Measurements from ENCODE around the gene POLD3.

- no peak for TF ChIP-seq BACH2 (CRISPR knock-in tag; IDR thresholded peaks at IDR 0.05; ENCODE audit: borderline replicate concordance)
- no peak for TF ChIP-seq TOX (CRISPR knock-in tag; IDR thresholded peaks at IDR 0.05; ENCODE audit: borderline replicate concordance)
- TF ChIP-seq ZNF8 (CRISPR knock-in tag; IDR thresholded peaks at IDR 0.05), result no peak
- TF ChIP-seq PATZ1 (CRISPR knock-in tag; IDR thresholded peaks at IDR 0.05; ENCODE audit: borderline replicate concordance), result no peak
- TF ChIP-seq ISL1 (CRISPR knock-in tag; IDR thresholded peaks at IDR 0.05), result no peak
- TF ChIP-seq ARNTL (CRISPR knock-in tag; IDR thresholded peaks at IDR 0.05; ENCODE audit: borderline replicate concordance, low read depth), result no peak
- TF ChIP-seq TSHZ2 (CRISPR knock-in tag; IDR thresholded peaks at IDR 0.05), result no peak
- no peak for TF ChIP-seq CSRNP3 (CRISPR knock-in tag; IDR thresholded peaks at IDR 0.05)
- TF ChIP-seq GLIS3 (CRISPR knock-in tag; IDR thresholded peaks at IDR 0.05), result no peak
- no peak for TF ChIP-seq RARB (CRISPR knock-in tag; IDR thresholded peaks at IDR 0.05)
- no peak for TF ChIP-seq ZFP30 (CRISPR knock-in tag; IDR thresholded peaks at IDR 0.05)
Measured at GRCh38 chr11:74682731-74683278, 90.4 kb downstream of the POLD3 start.
